Activated naive CD8-positive, alpha-beta T cell treated with anti-CD3 and anti-CD28 coated beads for 36 hours (primary cell): Measurements from ENCODE around the gene FLNC. TPM values are rescaled to one million over a fixed set of nuclear protein-coding genes. Genes with fewer than 3 reads are reported as not detected.

Experiments
- DNase-seq: peaks from one replicate; pipeline ENCODE4 v3.0.0; 2021
- H3K27ac Mint-ChIP-seq: one replicate; pipeline ENCODE4 v1.8.0; 2022; ENCODE audit warnings: mild to moderate bottlenecking, moderate library complexity, mixed read lengths
- H3K27me3 Mint-ChIP-seq: one replicate; pipeline ENCODE4 v1.8.0; 2022; ENCODE audit warnings: mild to moderate bottlenecking, mixed read lengths
- H3K36me3 Mint-ChIP-seq: one replicate; pipeline ENCODE4 v1.8.0; 2021; ENCODE audit warnings: mild to moderate bottlenecking, mixed read lengths
- H3K4me1 Mint-ChIP-seq: one replicate; pipeline ENCODE4 v1.8.0; 2021; ENCODE audit warnings: mixed read lengths
- H3K4me3 Mint-ChIP-seq: one replicate; pipeline ENCODE4 v1.8.0; 2022; ENCODE audit warnings: mild to moderate bottlenecking, moderate library complexity, mixed read lengths
- H3K9me3 Mint-ChIP-seq: one replicate; pipeline ENCODE4 v1.8.0; 2022; ENCODE audit warnings: mixed read lengths
- total RNA-seq, 2 experiments: library from RNA; stranded (reverse); gene quantifications; one replicate each; pipeline ENCODE4 v1.2.3, GENCODE V29; 2021

FLNC gene
- total RNA-seq, 2 experiments from 2014 or later = 0.12 to 0.23 TPM

DNA sequence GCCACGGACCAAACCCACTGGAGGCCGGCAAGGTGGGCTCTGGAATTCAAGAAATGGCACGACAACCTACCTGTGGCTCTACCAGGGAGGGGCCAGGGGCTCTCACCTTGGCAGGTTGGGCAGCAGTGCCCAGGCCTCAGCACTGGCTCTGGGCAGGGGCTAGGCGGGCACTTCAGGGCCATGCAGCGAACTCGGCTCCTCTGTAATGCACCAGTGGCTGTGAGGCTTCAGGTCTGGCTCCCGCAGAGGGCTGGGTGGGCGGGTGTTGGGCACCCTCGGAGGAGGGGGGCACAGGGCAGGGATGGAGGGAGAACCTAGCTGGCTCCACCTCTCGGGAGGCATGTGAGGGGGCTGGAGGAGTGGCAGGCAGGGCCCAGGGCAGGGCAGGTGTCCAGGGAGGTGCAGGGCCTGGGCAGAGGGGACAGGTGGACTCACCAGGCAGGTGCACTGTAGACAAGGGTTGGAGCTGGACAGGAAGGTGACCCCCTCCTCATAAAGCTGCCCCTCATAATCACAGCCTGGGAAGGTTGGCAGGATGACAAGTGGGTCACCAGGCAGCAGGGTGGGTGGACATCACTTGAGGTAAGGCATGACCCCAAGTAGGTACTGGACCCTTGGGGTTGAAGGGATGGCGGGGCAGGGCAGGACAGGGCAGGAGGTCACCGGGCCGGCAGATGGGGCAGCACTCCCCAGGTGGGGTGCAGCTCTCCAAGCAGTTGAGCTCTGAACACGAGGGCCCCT is 73.6 kb downstream of the FLNC start:
- Mint-ChIP-seq H3K9me3 (no peaks in the 10 kb centered on the region), H3K4me3 (no peak overlapping the region)

DNA sequence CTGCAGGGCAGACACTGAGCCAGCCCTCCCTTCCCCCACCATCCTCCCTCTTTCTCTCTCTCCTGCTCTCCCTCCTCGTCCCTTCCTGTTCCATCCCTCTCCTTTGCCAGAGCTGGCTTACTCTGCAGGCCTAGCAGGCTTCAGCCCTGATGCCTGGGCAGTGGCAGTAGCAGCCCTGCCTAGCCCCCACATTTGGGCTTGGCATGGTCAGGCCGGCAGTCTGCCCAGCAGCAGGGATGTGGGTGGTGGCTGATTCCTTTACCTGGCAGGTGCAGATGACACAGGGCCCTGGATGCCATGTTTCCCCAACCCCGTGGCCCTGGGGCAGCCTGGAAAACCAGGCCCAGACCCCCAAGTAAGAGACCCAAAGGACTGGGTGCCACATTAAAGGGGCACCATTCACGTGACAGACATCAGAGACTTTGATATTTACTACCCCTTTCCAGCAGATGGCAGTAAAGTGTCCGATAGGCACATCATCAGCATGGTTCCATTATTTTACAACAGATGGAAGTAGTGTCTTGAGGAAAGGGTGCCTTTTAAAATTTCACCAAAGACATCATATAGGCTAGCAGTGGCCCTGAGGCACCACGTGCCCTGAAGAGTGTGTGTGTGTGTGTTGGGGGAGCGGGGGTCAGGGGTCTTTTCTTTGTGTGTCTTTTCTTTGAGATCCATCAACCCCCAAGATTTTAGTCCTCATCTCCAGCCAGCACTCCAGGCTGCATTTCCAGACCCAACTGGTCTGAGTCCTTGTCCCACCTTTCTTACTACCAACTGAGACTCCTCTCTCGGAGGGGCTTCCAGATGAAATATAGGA is 74.4 kb downstream of the FLNC start:
- Mint-ChIP-seq H3K9me3 (no peaks in the 10 kb centered on the region), H3K4me1 (no peaks in the 10 kb centered on the region), H3K27me3 (peaks cover 36% of the 10 kb centered on the region), H3K4me3 (no peak overlapping the region), H3K36me3 (no peaks in the 10 kb centered on the region), H3K27ac (no peak overlapping the region)
- DNase-seq = no peak

More for the DNA sequence above, 73.6 kb downstream of the FLNC start:
- H3K36me3 Mint-ChIP-seq = no peaks in the 10 kb centered on the region
- H3K27me3 Mint-ChIP-seq = peaks cover 28% of the 10 kb centered on the region
- no peak for DNase-seq
- no peak overlapping the region for H3K27ac Mint-ChIP-seq
- no peaks in the 10 kb centered on the region for H3K4me1 Mint-ChIP-seq

DNA sequence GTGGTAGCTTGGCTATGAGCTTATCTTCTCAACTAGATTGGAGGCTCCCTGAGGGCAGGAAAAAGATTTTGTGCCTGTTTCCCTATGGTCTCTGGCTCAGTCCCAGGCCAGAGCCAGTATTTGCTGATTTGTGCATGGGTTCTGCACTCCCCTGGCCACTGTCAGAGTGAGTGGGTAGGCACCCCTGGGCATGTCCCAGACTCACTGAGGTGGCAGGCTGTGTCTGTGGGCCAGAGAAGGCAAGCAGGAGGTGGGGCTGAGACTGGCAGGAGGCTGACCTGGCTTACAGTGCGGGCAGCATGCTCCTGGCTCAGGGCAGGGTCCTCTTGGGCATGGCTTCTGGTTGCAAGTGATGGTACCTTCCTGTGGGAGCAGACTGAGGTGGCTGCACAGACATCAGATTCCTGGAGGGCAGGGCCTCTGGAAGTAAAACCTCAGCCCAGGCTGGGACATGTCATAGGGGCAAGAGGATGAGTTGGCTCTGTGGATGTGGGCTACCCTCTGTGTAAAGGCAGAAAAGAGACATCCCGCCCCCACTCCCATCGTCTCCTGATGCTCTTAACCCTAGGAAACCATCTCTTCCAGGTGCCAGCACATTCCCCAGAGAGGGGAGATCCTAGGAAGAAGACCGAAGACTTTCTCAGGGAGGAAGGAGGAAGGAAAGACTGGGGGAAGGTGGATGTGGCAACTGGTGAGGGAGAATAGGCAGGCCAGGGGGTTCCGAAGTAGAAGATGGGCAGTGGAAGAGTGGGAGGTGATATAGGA is 76.0 kb downstream of the FLNC start:
- no peaks in the 10 kb centered on the region for H3K9me3 Mint-ChIP-seq
- H3K27ac Mint-ChIP-seq = no peak overlapping the region
- no peaks in the 10 kb centered on the region for H3K4me1 Mint-ChIP-seq
- DNase-seq = no peak
- no peak overlapping the region for H3K4me3 Mint-ChIP-seq
- H3K27me3 Mint-ChIP-seq = peaks cover 42% of the 10 kb centered on the region
- no peaks in the 10 kb centered on the region for H3K36me3 Mint-ChIP-seq

DNA sequence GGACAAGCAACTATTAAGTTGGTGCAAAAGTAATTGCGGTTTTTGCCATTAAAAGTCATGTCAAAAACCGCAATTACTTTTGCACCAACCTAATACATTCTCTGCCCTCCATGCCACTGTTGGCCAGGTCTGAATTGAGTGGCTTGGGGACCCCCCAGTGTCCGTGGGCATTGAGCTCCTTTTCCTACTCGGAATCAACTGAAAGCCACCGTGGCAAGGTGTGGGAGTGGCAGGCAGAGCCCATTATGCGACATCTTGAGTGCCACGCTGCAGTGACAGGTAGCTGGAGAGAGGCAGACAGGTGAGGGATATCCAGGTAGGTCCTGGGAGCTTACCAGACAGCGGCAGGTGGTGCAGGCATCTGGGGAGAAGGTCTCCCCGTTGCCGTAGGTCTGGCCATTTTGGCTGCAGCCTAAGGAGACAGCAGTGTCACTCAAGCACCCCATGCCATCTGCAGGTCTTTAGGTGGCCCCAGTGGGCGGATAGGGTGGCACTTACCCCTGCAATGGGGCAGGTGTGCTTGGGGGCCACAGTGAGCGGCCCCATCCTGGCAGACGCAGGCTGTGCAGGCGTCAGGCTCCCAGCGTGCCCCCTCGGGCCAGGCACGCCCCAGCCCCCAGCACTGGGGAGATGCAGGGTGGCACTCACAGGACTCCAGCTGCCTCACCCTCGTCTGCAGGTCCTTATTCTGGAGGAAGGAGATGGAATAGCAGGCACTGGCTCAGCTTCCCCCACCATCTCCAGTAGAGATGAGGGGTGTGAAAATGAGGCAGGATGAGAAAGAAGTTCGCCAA is 76.8 kb downstream of the FLNC start:
- H3K27me3 Mint-ChIP-seq = peaks cover 47% of the 10 kb centered on the region
- H3K4me1 Mint-ChIP-seq = no peaks in the 10 kb centered on the region
- H3K9me3 Mint-ChIP-seq = no peaks in the 10 kb centered on the region
- H3K27ac Mint-ChIP-seq = no peak overlapping the region
- no peaks in the 10 kb centered on the region for H3K36me3 Mint-ChIP-seq
- H3K4me3 Mint-ChIP-seq = no peak overlapping the region
- no peak for DNase-seq

Other genes starting within 250 kb of the FLNC start
- under 1 TPM; 0.29 to 0.30 TPM for gene GARIN1A, start 158.1 kb upstream of the FLNC start, total RNA-seq
- gene CALU, start 91.0 kb upstream of the FLNC start, total RNA-seq = 10 to 100 TPM; 42.2 to 44.5 TPM
- gene OPN1SW, start 54.6 kb upstream of the FLNC start, total RNA-seq = not detected
- 10 to 100 TPM; 10.8 to 11.0 TPM for gene CCDC136, start 38.4 kb upstream of the FLNC start, total RNA-seq
- 100 to 1,000 TPM; 125 to 127 TPM for gene ATP6V1F, start 32.5 kb downstream of the FLNC start, total RNA-seq
- gene KCP, start 80.3 kb downstream of the FLNC start, total RNA-seq = under 1 TPM; 0.10 to 0.14 TPM
- 1 to 10 TPM; 3.8 to 4.0 TPM for gene IRF5, start 107.5 kb downstream of the FLNC start, total RNA-seq
- gene TNPO3, start 224.7 kb downstream of the FLNC start, total RNA-seq = 10 to 100 TPM; 71.8 to 72.2 TPM